Lower leg skin (tissue), 3 donors: Measurements from ENCODE around the gene ATP2B3.

Experiments
- CTCF ChIP-seq, 3 donors: fragments of 450-650 bp; IDR thresholded peaks; one replicate each; pipeline ENCODE4 v1.5.1; 2016; ENCODE audit warnings: antibody characterized with exemption in 3 of 3, mild to moderate bottlenecking in 3 of 3, moderate library complexity in 2 of 3
- POLR2A ChIP-seq, 2 donors: fragments of 450-650 bp; IDR thresholded peaks; one replicate each; pipeline ENCODE4 v1.6.1; 2016 to 2017; ENCODE audit warnings: antibody characterized with exemption in 2 of 2, mild to moderate bottlenecking in 1 of 2, moderate library complexity in 1 of 2

GRCh38 chrX:153533091-153533490 lies 15.6 kb downstream of the ATP2B3 start:
- TF ChIP-seq CTCF (IDR thresholded peaks at IDR 0.05) (no peak), POLR2A (IDR thresholded peaks at IDR 0.05) (no peak)
